Measurements from ENCODE around the gene TMEM164. TPM values are rescaled to one million over a fixed set of nuclear protein-coding genes. Genes with fewer than 3 reads are reported as not detected.

TMEM164 gene
- total RNA-seq, 1 donor from 2014 or later = 8.4 TPM

DNA sequence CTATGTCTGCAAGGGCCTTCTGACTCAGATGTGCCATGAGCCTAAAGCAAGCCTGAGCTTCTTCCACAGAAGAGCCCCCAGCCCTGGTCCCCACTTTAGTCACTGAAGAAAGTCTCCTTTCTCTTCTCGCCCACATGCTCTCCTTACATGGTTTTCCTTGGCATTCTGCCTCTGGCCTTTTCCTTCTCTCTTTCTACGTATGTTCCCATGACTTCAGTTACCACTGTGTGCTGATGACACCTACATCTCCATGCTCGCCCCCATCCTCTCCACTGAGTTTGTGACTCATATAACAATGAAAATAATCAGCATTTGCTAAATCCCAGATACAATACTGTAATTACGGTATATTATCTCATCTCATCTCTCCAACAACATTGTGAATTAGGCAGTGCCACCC is 165.7 kb downstream of the TMEM164 start:
- no peak for TF ChIP-seq CTCF (conservative IDR thresholded peaks at IDR 0.05; ENCODE audit: low read depth, low read length)
- DNase-seq (ENCODE audit: low read depth) = no peak
- no peak overlapping the region for H3K4me3 ChIP-seq (ENCODE audit: low read depth, low read length)

DNA sequence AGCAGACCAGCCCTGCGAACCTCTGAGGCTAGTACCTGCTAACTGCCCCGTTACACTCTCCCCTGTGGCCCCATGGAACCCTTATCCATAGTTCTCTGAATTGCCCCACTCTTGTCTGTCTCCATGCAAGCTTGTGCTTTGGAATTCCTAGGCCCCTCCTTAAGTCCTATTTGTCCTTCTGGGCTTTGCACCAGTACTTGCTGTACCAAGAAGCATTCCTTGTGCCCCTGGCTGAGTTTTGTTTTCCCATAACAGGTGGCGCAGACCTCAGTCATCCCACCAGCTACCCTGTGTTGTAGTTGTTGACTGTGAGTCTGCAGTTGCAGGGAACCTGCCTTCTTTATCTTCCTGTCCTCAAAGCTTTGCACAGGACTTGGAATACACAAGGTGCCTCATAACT is 167.1 kb downstream of the TMEM164 start:
- no peak for DNase-seq (ENCODE audit: low read depth)
- TF ChIP-seq CTCF (conservative IDR thresholded peaks at IDR 0.05; ENCODE audit: low read depth, low read length) = no peak
- H3K4me3 ChIP-seq (ENCODE audit: low read depth, low read length) = no peak overlapping the region

GRCh38 chrX:110171442-110171841 is 168.5 kb downstream of the TMEM164 start:
- no peak overlapping the region for H3K4me3 ChIP-seq (ENCODE audit: low read depth, low read length)
- no peak for DNase-seq (ENCODE audit: low read depth)
- TF ChIP-seq CTCF (conservative IDR thresholded peaks at IDR 0.05; ENCODE audit: low read depth, low read length) = no peak

DNA sequence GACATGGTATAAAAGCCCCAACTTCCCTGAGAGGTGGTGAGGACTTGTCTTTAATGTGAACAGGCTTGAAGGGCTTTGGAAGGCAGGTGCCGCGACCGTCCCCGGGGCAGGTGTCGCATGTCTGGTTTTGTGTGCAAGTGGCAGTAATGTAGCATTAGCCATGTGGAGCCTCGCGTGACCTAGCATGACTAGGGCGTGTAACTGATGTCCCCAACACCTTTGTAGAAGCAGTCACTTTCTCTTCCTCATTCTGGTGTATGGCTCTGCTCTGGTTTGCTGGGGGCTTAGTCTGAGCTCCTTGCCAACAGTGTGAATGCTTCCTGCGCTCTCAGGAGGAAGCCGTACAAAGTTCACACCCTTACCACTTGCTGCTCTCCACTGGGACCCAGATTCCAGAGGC is 169.3 kb downstream of the TMEM164 start:
- DNase-seq (ENCODE audit: low read depth) = no peak
- H3K4me3 ChIP-seq (ENCODE audit: low read depth, low read length) = no peak overlapping the region
- no peak for TF ChIP-seq CTCF (conservative IDR thresholded peaks at IDR 0.05; ENCODE audit: low read depth, low read length)

GRCh38 chrX:110173192-110174175 is 170.6 kb downstream of the TMEM164 start:
- no peak for DNase-seq (ENCODE audit: low read depth)
- H3K4me3 ChIP-seq (ENCODE audit: low read depth, low read length) = no peak overlapping the region
- no peak for TF ChIP-seq CTCF (conservative IDR thresholded peaks at IDR 0.05; ENCODE audit: low read depth, low read length)

GRCh38 chrX:110175146-110175545 is 172.2 kb downstream of the TMEM164 start:
- TF ChIP-seq CTCF (conservative IDR thresholded peaks at IDR 0.05; ENCODE audit: low read depth, low read length) = no peak
- H3K4me3 ChIP-seq (ENCODE audit: low read depth, low read length) = no peak overlapping the region
- no peak for DNase-seq (ENCODE audit: low read depth)

DNA sequence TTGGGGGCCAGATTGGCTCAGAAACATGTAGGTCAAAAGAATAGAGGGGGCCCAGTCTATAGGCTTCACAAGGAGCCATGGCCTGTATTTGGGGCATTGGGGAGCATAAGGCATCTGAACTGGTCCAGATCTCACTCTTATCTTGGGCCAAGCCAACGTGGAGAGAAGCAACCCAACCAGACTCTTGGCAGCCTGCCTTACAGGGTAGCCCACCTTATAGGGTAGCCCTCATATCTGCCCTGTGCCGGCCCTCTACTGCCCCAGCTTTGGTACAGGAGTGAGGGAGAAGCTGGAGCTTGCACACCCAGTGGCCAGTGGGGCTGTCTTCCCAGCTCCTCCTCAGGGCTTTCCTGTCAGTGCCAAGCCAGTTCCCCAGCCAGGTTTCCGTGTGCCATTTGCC is 172.8 kb downstream of the TMEM164 start:
- no peak overlapping the region for H3K4me3 ChIP-seq (ENCODE audit: low read depth, low read length)
- no peak for TF ChIP-seq CTCF (conservative IDR thresholded peaks at IDR 0.05; ENCODE audit: low read depth, low read length)
- no peak for DNase-seq (ENCODE audit: low read depth)
